Measurements from ENCODE around the gene SPRR2B.
"Not testable (repeated sequence)": the region's sequence is repeated elsewhere in the genome, so short reads cannot be mapped to it uniquely, and the experiment has no call there.

Gene SPRR2B

DNA sequence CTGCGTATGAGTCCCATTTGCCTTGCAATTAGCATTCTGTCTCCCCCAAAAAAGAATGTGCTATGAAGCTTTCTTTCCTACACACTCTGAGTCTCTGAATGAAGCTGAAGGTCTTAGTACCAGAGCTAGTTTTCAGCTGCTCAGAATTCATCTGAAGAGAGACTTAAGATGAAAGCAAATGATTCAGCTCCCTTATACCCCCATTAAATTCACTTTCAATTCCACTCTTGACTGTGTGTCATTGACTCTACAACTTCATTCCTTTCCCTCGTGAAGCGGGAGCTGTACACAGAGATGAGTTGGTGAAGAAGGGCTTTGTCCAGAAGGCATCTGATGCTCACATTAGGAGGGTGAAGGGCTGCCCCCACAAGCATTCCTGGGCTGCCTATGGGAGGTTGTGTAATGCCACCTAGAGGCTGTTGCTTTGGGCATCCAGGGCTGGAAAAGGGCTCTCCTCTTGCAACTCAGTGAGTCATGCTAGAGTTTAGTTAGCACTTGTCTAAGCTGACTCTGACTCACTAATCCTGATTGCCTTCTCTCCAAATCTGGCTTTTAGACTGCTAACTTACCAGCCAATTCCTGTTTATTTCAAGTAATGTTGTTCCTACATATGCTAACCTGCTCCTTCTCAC lies 38.6 kb downstream of the SPRR2B start:
- no peak for DNase-seq

GRCh38 chr1:153032073-153032472 lies 39.3 kb downstream of the SPRR2B start:
- no peak for DNase-seq

- DNase-seq, result no peak
Observed at GRCh38 chr1:153030895-153031294, 40.5 kb downstream of the SPRR2B start, which contains the start of gene SPRR1B. SPRR1B (plus strand) TSS chr1:153031203; CDS start chr1:153032346, 1,143 bp downstream.

GRCh38 chr1:153028766-153029165 lies 42.6 kb downstream of the SPRR2B start:
- DNase-seq, result no peak

DNA sequence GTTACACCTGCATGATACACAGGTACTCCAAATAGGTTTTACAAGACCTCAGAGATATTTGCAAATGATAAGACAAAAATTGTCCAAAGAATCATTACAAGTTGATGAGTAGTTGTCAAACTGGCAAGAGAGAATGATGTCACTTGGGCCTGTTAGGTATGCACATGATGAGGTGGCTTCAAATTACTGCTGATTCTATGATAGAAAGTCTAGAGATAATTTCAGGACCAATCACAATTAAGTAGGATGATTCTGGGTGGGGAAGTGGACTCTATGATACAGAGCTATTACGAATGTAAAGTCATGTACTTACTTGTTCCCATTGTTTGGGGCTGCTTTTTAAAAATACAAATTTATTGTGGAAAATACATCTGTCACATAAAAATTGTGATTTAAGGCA lies 45.6 kb downstream of the SPRR2B start:
- no peak for DNase-seq

DNA sequence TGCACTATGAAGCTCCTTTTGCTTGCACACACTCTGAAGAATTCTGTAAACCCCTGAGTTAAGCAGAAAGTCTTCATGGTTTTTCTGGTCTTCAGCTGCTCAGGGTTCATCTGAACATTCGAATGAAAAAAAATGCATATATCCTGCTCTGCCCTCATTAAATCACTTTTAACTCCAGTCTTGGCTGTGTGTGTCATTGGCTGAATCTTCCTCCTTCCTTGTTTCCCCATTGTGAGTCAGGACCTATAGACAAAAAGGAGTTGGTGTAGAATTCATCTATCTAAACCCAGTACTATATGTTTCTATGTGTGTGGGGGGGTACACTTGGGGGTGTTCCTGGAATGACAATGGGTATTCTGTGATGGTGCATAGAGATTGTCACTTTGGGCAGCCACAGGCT lies 47.0 kb downstream of the SPRR2B start:
- DNase-seq, result no peak

DNA sequence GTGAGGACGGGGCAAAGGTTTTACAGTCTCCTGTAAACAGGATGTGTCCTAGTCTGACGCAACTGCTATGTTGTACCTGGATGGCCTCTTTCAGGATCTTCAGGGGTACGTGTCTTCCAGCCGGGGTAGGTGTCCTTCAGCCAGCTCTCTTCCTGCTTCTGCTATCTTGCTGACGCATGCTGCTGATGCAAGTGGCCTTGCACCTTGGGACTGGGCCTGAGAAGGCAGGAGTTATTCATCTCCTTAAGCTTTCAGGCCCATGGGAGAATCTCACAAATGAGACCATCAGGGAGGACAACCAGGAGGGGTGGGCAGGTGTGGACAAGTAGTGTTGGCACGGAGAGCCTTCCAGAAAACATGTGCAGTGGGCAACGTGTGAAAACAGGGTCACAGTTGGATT lies 48.3 kb downstream of the SPRR2B start:
- DNase-seq, result no peak

DNA sequence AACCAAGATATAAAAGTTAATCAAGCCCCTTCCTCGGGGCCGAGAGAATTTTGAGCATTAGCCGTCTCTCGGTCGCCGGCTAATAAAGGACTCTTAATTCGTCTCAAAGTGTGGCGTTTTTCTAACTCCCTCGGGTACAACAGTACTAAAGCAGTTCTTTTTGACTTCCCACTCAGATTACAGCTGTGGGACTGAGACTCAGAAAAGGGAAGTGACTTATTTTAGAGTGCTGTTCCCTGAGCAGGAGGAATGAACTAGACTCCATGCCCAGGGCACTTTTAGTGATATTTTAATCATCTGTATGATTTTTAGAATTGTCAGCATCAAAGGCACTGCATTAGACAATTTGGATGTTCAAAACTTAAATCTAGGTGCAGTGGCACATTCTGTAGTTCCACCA lies 49.1 kb downstream of the SPRR2B start:
- not testable (repeated sequence) for DNase-seq

DNA sequence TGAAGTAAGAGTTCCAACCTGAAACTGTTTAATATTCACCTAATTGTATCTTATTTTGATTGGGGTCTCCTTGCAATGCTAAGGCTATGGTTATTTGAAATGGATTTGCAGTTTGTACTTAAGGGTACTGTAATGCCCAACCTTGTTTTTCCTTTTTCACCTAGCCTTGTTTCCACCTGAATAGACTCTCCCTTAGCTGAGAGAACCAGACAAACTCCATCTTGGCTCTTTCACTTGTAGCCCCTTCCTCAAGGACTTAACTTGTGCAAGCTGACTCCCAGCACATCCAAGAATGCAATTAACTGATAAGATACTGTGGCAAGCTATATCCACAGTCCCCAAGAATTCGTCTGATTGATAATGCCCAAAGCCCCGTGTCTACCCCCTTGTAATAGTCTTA lies 49.6 kb downstream of the SPRR2B start:
- not testable (repeated sequence) for DNase-seq

Measured in CD4-positive, alpha-beta T cell treated with Interleukin-1 beta for 1 hour (primary cell).